ENCODE results near the gene P2RX7. TPM values are rescaled to one million over a fixed set of nuclear protein-coding genes. Genes with fewer than 3 reads are reported as not detected.
A peak's percentile ranks its signal among the peaks of the same experiment; 100 is the strongest.

The P2RX7 gene
- total and polyA plus RNA-seq, 9 of the 15 experiments (the other 6 are each of a cell fraction or from before 2014, with no cell fraction given): 0.04 to 0.65 (median 0.30) TPM

- no peak for TF ChIP-seq MGA (IDR thresholded peaks at IDR 0.05)
- TF ChIP-seq SMARCC2 (IDR thresholded peaks at IDR 0.05; ENCODE audit: low read depth): no peak
- TF ChIP-seq EWSR1 (IDR thresholded peaks at IDR 0.05; ENCODE audit: borderline replicate concordance, low read depth, partially characterized antibody): no peak
- no peak for TF ChIP-seq KAT2B (IDR thresholded peaks at IDR 0.05; ENCODE audit: low read depth, low read length)
- TF ChIP-seq POLR2G (IDR thresholded peaks at IDR 0.05; ENCODE audit: low read depth, low read length): no peak
- no peak for TF ChIP-seq ZNF146 (CRISPR knock-in tag; IDR thresholded peaks at IDR 0.05; ENCODE audit: unreplicated experiment)
- peak; percentile 43; the same call in 1 of the 2 replicates for TF ChIP-seq KLF6 (CRISPR knock-in tag; IDR thresholded peaks at IDR 0.05; ENCODE audit: borderline replicate concordance)
- no peak for TF ChIP-seq TAF1 (IDR thresholded peaks at IDR 0.05; ENCODE audit: control insufficient read depth, extremely low read depth, insufficient read depth, low read length, severe bottlenecking)
- TF ChIP-seq ZNF384 (IDR thresholded peaks at IDR 0.05; ENCODE audit: low read depth, low read length): peak; percentile 69
- peak; percentile 60; the same call in 1 of the 2 replicates for TF ChIP-seq TEAD2 (tag; IDR thresholded peaks at IDR 0.05)
- TF ChIP-seq ZNF197 (CRISPR knock-in tag; IDR thresholded peaks at IDR 0.05; ENCODE audit: low read depth): 0 out of 2 replicates have a peak, but pooled peaks have one; percentile 66
- peak; percentile 3; the same call in 1 of the 2 replicates for TF ChIP-seq ATF4 (CRISPR knock-in tag; IDR thresholded peaks at IDR 0.05)
- peak; percentile 52; the same call in 1 of the 2 replicates for TF ChIP-seq ELF4 (CRISPR knock-in tag; IDR thresholded peaks at IDR 0.05)
- no peak for TF ChIP-seq ZZZ3 (IDR thresholded peaks at IDR 0.05)
- TF ChIP-seq SPI1 (IDR thresholded peaks at IDR 0.05; ENCODE audit: borderline replicate concordance, low read depth, low read length): peak; percentile 57; the same call in 1 of the 2 replicates
Observed at GRCh38 chr12:121145221-121145620, 12.5 kb downstream of the P2RX7 start (continued).
